ENCODE data around the gene GOLPH3L.
"Not testable (repeated sequence)": the region's sequence is repeated elsewhere in the genome, so short reads cannot be mapped to it uniquely, and the experiment has no call there.

GRCh38 chr1:150624134-150624533 lies 72.8 kb downstream of the GOLPH3L start:
- not testable (repeated sequence) for TF ChIP-seq CTCF, POLR2A, POLR2AphosphoS5, EP300 (IDR thresholded peaks at IDR 0.05)

Measured in suprapubic skin (tissue), 4 donors.